Mononuclear cell (primary cell): ENCODE measurements around the gene MOB3A. TPM values are rescaled to one million over a fixed set of nuclear protein-coding genes. Genes with fewer than 3 reads are reported as not detected.

Experiments
- H3K27me3 ChIP-seq: 2 replicates; pipeline ENCODE4 v1.6.0; 2011; ENCODE audit warnings: low read length, control low read depth; ENCODE audit not compliant: insufficient read depth
- H3K4me1 ChIP-seq: 2 replicates; pipeline ENCODE4 v1.5.1; 2011; ENCODE audit warnings: mild to moderate bottlenecking, low read length, control low read depth; ENCODE audit not compliant: insufficient read depth
- H3K4me3 ChIP-seq: 2 replicates; pipeline ENCODE4 v1.5.1; 2011; ENCODE audit warnings: mild to moderate bottlenecking, low read length, moderate library complexity
- H3K9me3 ChIP-seq: 2 replicates; pipeline ENCODE4 v1.5.1; 2011; ENCODE audit warnings: low read depth, mild to moderate bottlenecking, control low read depth, low read length
- total RNA-seq: library from RNA; depleted of rRNA; stranded (reverse); fragments of >200 nt; gene quantifications from one replicate; pipeline ENCODE4 v1.2.3, GENCODE V29; 2012

Gene MOB3A
- total RNA-seq, 1 donor = 87.3 TPM

DNA sequence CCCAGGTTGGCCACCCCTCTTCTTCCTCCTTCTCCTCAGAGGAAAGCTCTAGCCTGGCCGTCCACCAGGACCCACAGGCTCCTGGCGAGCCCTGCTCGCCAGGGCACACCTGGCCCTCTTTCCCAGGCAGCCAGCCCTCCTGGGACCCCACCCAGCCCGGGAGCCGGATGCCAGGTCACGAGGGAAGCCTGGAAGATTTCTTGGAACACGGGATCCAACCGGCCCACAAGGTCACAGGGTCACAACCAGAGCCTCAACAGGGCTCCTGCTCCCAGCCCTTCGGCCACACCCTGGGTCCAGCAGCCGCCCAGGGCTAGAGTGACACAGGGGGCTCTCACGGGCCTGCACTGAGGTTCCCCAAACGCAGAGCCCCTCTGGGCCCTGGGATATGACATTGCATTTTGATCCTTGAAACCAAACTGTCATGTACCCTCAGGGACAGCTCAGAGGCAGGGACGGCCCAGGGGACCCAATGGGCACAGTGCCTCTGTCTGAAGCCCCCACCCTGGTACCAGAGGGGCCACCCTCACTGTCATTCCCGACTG, 50.6 kb downstream of the MOB3A start:
- Histone ChIP-seq H3K27me3 (no peaks in the 10 kb centered on the region), H3K4me3 (no peak overlapping the region), H3K4me1 (peaks cover 87% of the 10 kb centered on the region), H3K9me3 (no peaks in the 10 kb centered on the region)

DNA sequence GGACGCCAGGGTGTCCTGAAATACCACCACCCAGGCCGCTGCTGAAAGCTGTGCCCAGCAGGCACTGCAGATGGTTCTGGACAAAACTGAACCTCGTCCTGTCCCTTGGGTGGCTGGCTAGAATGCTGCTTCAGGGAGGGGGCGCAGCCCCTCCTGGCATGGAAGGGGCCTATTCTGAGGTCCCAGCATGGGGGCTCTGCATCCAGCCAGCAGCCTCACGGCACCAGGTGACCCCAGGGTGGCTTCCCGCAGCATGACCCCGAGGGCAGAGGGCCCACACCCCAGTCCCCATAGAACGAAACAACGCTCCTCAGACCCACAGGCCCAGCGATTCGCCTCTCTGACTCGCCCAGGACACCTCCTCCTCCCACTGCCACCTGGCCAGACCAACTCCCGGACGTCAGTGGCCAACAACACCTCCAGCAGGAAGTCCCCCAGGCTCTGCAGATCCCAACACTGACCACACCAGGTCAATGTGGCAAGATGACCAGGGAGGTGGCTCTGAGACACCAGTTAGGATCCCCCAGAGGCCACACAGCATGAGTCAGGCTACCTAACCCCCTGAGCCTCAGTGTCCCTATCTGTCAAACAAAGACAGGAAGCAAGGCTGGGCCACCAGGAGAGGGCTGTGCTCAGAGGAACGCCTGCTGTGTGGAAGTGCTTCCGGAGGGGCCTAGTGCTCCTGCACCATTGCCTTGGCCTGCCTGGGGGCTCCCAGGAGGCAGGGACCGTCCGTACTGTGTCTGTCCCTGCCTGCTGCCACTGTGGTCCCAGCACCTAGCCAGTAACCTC, 51.2 kb downstream of the MOB3A start:
- peaks cover 88% of the 10 kb centered on the region for H3K4me1 ChIP-seq
- no peak overlapping the region for H3K4me3 ChIP-seq
- H3K27me3 ChIP-seq = no peaks in the 10 kb centered on the region
- no peaks in the 10 kb centered on the region for H3K9me3 ChIP-seq

DNA sequence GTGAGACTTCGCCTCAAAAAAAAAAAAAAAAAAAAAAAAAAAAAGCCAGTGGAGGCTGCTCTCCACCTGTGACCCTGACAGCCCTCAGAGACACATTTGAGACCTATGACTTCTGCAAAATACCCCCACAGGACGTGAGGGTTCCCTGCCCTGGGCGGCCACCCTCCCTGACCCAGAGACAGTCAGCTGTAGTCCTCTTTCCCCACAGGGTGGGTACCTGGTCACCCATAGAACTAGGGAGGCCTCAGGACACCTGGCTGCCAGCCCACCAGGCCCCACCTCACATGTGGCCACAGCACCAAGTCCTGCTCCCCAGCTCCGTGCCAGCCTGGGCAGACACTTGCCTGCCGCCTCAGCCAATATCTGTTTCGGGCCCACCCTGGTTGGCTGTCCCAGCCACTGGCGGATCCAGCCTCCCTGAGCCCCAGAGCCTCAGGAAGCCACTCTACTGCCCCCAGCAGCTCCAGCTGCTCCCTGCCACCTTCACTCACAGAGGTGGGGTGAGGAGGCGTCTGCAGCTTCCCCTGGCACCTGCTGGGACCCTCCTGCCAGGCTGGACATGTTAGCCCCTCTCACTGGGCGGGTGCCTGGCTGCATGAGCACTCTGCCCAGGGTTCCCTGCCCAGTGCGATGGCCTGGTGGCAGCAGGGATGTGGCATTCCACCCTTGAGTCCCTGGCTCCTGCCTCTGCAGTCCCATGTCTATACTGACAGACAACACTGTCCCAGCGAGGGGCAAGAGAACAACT, 52.0 kb downstream of the MOB3A start:
- no peaks in the 10 kb centered on the region for H3K27me3 ChIP-seq
- H3K4me1 ChIP-seq = peaks cover 81% of the 10 kb centered on the region
- H3K9me3 ChIP-seq = no peaks in the 10 kb centered on the region
- no peak overlapping the region for H3K4me3 ChIP-seq

DNA sequence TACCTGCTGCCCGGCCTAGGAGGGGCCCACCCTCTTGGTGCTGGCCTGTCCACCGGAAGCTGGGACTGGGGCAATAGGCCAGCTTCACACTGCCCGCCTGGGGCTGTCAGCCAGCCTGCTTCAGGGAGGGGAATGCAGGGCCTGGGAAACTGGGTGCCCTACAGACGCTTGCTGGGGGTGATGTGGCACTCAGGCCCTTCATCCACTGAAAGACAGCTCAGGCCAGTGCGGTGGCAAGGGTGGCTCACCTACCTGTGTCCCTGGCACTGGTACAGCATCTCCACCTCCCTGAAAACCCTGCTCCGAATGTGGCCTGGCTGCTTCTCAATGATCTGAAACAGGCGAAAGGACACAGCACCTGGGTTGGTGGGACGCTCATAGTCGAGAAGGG, 52.9 kb downstream of the MOB3A start:
- no peak overlapping the region for H3K4me3 ChIP-seq
- H3K4me1 ChIP-seq = peaks cover 72% of the 10 kb centered on the region
- no peaks in the 10 kb centered on the region for H3K27me3 ChIP-seq
- no peaks in the 10 kb centered on the region for H3K9me3 ChIP-seq

DNA sequence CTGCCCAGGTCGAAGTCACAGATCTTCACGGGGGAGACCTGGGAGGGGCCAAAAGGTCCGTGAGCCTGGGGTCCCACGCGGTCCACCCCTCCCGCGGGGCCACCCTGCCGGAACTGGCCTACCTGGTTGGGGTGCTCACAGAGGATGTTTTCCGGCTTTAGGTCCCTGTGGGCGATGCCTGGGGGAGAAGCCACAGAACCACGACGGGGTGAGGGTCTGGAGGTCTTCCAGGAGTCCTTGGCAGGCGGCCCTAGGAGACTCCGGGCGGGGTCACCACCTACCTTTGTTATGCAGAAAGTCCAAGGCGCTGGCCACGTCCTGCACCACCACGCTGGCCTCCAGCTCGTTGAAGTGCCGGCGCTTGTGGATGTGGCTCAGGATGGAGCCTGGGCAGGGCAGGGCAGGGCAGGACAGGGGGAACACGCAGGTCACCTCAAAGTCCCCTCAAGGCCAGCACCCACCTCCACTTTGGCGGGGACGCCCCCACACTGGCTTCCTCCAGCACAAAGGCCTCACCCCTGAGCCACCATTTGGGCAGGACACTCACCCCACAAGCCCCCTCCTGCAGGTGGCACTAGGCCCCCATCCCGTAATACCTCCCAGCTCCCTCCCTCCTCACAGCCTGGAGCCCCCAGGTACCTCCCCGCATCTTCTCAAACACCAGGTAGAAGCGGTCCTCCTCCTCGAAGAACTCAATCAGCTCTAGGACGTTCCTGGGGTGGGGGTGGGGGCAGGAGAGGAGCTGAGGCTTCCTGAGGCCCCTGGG, 53.5 kb downstream of the MOB3A start:
- Histone ChIP-seq H3K4me3 (peak overlapping the region; percentile 16), H3K27me3 (no peaks in the 10 kb centered on the region), H3K4me1 (peaks cover 66% of the 10 kb centered on the region), H3K9me3 (no peaks in the 10 kb centered on the region)

DNA sequence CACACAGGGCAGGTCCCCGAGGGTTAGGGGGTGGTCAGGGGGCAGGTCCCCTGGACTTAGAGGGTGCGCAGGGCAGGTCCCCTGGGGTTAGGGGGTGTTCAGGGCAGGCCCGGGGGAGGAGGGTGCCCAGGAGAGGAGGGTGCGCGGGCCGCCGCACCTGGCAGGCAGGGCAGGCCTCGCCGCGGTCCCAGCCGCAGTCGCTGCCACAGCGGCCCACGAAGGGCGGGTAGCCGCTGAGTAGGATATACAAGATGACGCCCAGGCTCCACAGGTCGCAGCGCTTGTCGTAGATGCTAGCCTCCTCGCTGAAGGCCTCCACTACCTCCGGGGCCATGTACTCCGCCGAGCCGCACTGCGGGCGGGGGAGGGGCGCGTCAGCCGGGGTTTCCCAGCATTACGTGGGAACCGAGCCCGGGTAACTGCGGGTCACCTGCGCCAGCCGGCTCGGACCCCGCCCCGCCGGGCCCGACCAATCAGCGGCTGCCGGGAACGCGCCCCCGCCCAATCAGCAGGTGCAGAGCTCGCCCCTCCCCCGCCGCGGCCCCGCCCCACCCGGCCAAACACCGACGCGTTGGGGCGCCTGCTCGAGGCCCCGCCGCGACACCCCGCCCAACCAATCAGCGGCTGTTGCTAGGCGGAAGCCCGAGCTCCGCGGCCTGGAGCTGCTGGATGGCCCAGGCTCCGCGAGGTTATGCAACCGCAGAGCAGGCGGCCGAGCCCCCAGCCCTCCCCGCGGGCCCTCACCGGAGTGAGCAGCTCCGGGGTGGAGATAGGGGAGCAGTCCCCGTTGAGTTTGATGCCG, 54.2 kb downstream of the MOB3A start:
- Histone ChIP-seq H3K4me3 (peak overlapping the region; percentile 24), H3K4me1 (peaks cover 59% of the 10 kb centered on the region), H3K27me3 (no peaks in the 10 kb centered on the region), H3K9me3 (no peaks in the 10 kb centered on the region)

DNA sequence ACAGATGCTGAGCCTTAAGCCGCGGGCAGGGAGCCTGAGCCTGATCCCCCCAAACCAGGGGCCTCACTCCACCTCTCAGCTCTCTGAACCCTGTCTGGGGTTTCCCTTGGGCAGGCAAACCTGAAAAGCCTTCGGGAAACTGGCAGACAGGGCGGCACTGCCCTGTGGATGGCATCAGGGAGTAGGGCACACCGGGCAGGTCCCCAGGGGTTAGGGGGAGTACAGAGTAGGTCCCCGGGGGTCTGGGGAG, 54.8 kb downstream of the MOB3A start:
- Histone ChIP-seq H3K4me3 (peak overlapping the region; percentile 24), H3K9me3 (no peaks in the 10 kb centered on the region), H3K4me1 (peaks cover 55% of the 10 kb centered on the region)

DNA sequence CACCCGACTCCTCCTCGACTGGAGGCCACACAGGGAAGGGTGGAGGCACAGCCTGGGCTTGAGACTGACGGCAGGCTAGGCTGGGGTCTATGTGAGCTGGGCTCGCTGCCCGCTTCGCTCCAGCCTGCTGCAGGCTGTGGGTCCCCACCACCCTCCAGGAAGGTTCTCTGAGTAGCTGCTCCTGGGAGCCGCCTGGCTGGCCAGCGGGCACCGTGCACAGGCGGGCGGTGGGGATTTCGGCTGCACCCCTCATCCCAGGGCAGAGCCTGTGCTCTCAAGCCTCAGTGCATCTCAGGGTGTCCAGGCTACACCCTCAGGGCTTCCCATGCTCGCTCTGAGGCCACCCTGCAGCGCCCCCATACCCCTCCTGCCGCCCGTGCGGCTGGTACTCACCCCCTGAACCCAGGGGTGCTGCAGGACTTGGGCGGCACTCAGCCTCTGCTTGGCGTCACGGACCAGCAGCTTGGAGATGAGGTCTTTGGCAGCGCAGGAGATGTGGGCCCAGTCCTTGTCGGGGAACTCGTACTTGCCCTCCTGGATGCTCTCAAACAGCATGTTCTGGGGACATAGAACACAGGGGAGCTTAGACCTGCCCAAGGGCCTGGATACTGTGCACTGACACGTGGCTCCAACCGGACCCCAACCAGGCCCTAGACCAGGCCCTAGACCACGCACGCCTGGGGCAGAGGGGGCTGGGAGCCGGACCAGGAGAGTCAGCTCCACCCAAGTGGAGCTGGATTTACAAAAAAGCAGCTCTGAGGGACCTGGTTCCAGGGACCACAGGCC, 55.3 kb downstream of the MOB3A start:
- H3K4me1 ChIP-seq = peaks cover 50% of the 10 kb centered on the region
- no peaks in the 10 kb centered on the region for H3K9me3 ChIP-seq
- no peaks in the 10 kb centered on the region for H3K27me3 ChIP-seq
- no peak overlapping the region for H3K4me3 ChIP-seq

More for the DNA sequence above, 54.8 kb downstream of the MOB3A start:
- no peaks in the 10 kb centered on the region for H3K27me3 ChIP-seq

DNA sequence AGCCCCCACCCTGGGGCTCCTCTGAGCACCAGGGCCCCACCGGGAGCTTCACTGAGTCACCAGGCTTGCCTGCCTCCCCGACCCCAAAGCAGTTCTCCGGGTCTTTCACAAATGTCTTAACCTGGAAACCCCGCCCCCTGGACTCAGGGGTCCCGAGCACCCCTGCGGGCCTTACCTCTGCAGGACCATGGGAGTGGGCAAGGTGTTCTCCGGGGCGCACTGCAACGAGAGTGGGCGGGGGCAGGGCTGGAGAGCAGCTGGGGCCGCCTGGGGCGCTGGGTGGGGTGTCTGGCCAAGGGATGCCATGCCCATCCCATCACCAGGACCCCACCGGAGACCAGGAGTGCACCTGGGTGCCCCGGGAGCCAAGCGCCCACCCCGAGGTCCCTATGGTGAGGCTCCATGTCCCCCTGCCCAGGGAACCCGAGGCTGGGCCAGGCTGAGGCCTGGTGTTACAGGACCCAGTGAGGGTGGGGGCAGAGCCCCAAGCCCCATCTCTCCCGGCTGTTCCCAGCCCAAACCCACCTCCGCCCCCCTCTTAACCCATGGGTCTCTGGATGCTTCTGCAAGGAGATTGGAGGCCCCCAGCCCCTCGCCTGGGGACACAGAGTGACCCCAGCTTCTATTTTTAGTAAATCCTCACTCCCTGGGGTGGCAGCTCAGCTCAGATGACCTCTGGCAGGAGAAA, 56.0 kb downstream of the MOB3A start:
- Histone ChIP-seq H3K4me3 (no peak overlapping the region), H3K27me3 (no peaks in the 10 kb centered on the region), H3K9me3 (no peaks in the 10 kb centered on the region), H3K4me1 (peaks cover 43% of the 10 kb centered on the region)

DNA sequence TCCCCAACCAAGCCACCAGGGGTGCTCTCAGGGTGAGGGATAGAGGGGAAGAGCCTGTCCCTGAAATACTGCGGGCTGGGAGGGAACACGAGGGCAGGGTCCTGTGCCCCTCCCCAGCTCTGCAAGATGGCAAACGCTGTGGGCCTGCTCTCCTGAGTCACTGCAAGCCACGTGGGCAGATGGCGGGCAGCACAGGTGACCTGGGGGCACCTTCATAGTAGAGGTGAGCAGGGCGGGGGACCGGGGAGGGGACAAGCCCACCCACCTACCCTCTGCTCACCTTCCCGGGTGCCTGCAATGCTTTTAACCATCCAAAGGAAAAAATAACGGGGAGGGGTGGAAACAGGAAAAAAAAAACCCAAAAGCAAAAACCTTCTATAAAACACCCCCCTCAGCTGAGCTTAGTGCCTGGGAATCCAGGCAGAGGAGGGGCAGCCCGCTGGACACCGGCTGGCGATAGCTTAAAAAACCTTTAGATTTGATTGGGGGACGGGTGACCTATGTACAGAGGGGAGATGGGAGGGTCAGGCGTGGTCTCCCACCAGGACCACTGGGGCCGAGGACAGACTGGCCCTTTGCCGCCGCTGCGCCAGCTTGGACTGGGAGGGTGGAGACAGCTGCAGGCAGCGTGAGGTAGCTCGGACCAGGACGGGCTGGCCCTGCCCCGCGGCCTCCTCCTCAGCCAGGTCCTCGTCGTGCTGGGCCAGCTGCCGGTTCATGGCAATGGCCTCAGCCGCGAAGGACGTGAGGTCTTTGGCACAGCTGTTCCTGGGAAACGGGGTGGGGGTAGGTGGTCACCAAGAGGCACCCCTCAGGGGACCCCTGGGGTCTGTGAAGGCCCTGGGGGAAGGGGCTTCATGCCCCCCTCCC, 56.8 kb downstream of the MOB3A start:
- H3K4me1 ChIP-seq = peaks cover 39% of the 10 kb centered on the region
- no peaks in the 10 kb centered on the region for H3K9me3 ChIP-seq
- H3K27me3 ChIP-seq = no peaks in the 10 kb centered on the region
- no peak overlapping the region for H3K4me3 ChIP-seq

DNA sequence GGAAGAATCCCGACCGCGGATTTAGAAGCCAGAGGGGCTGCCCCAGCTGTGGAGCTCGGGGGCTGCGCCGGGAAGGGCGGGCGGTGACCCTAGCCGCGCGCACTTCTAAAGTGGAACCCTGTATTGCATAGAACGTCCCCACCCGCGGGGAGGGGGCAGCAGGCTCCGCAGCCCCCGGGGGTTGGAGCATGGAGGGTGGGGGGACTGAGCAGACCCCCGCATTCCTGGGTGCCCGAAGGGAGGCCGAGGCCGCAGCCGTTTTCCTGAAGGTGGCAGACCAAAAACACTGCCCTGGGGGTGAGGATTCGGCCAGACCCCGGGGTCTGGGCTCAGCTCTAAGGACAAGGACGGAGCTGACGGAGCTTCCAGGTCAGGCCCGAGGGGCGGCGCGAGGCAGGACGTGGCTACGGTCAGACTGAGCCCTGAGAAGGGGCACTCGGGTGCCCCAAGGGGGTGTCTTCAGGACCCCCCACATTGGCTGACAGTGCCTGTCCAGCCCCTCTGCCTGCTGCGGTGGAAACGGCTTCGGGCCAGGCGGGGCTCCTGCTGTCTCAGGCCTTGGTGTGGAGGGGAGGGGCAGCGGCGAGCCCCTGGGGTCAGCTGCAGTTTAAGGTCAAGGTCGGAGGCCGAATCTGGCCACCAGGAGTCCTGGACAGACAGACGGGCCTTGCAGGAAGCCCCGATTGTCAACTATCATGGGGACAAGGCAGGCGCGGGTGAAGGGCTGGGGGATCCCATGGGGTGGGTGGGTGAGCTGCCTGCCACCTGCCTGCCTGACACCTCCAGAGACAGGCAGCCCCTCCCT, 57.6 kb downstream of the MOB3A start:
- H3K9me3 ChIP-seq = no peaks in the 10 kb centered on the region
- H3K27me3 ChIP-seq = no peaks in the 10 kb centered on the region
- no peak overlapping the region for H3K4me3 ChIP-seq
- peaks cover 36% of the 10 kb centered on the region for H3K4me1 ChIP-seq

DNA sequence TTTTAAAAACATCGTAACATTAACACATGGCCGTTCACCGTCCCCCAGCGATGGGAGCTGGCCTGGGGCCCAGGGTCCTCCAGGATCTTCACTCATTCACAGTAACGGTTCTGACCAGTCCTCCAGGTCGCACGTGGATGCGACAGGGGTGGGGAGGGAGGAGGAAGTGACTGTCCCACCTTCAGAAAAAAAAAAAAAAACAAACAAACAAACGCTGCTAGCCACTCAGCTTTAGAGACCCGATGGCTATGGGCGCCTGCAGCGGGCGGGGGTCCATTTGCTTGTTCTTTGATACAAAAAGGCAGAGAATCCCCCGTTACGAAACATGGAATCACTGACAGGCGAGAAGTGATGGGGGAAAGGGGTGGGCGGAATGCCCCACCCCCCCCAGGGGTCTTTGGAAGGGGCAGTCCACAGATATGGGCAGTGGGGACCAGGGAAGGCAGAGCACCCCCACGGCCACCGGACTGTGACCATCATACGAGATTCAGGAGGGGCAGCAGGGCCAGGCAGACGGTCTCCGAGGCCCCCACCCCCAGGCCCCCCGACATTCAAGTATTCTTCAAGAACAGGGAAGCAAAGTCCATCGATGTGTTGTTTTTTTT, 58.4 kb downstream of the MOB3A start:
- no peaks in the 10 kb centered on the region for H3K9me3 ChIP-seq
- H3K27me3 ChIP-seq = no peaks in the 10 kb centered on the region
- H3K4me3 ChIP-seq = no peak overlapping the region
- H3K4me1 ChIP-seq = peaks cover 36% of the 10 kb centered on the region
